GM21528 (cell line): ENCODE results near the gene CCDC9B.

Experiments
- ATAC-seq: cut with Tn5 transposase; IDR thresholded peaks from one replicate; pipeline ENCODE4 v1.9.1; 2021; ENCODE audit warnings: mild to moderate bottlenecking, moderate library complexity; ENCODE audit not compliant: unreplicated experiment, low FRiP score

The CCDC9B gene

GRCh38 chr15:40293905-40294895 lies 46.5 kb downstream of the CCDC9B start:
- ATAC-seq = no peak

GRCh38 chr15:40293006-40293405 lies 47.7 kb downstream of the CCDC9B start:
- no peak for ATAC-seq

DNA sequence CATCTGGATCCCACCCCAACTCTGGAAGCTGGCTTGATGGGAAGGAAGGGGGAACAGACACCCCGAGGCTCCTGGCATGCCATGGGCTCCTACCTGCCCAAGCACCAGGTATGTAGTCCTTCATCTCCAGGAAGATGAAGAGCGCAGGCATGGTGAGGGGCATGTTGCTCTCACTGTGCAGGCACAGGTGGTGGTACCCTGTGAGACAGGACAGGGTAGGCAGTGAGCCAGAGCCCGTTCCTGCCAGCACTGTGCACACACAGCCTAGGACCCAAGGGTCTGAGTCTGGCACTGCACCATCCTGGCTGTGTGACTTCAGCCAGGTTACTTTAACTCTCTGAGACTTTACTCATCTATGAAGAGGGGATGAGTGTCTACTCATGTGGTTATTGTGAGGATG lies 48.5 kb downstream of the CCDC9B start:
- ATAC-seq = no peak

DNA sequence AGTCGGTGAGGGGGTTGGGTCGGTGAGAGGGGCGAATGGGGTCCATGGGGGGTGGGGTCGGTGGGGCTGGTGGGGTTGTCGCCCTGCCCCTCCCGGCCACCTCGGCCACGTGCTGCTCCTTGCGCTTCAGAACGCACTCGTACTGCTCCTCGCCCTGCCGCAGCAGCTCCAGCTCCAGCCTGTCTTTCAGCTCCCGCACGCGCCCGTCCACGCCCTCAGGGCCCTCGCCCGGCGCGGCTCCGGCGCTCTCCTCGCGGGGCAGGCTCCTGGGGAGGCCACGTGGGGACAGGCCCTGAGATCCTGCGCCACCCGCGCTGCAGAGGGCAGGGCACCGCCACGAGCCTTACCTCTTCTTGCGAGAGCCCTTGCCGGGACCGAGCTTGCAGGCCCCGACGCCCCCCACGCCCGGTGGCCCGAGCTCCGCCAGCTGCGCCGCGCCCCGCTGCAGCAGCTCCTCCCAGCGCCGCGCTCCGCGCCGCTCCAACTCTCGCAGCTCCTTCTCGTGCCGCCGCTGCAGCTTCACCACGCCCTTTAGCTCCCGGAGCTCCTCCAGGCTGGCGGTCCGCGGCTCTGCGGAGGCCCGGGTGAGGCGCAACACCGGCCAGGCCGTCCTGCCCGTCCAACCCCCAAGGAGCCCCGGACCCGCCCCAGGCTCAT lies 49.7 kb downstream of the CCDC9B start:
- no peak for ATAC-seq

GRCh38 chr15:40290545-40290917 lies 50.2 kb downstream of the CCDC9B start:
- ATAC-seq = no peak

GRCh38 chr15:40289140-40289775 lies 51.5 kb downstream of the CCDC9B start:
- ATAC-seq = no peak

GRCh38 chr15:40287968-40288367 lies 52.8 kb downstream of the CCDC9B start:
- ATAC-seq = no peak

GRCh38 chr15:40287505-40287904 lies 53.2 kb downstream of the CCDC9B start:
- no peak for ATAC-seq

DNA sequence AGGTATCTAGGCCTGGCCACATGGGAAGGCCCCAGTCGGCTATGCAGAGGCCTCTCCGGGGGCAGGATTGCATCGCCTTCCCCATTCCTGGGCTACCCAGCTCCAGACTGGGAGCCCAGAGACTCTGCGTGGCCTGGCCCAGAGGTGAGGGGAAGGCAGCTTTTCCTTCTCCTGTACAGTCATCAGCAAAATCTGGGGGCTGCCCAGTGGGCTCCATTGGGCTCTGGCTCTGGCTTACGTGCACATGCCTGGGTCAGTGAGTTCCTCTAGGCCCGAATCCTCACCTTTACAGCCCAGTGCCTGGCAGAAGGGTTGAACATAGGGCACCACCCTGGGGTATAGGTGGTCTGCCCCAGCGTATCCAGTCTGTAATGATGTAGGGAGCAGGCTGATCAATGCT lies 53.9 kb downstream of the CCDC9B start:
- no peak for ATAC-seq

GRCh38 chr15:40286061-40286532 lies 54.6 kb downstream of the CCDC9B start:
- ATAC-seq = no peak

DNA sequence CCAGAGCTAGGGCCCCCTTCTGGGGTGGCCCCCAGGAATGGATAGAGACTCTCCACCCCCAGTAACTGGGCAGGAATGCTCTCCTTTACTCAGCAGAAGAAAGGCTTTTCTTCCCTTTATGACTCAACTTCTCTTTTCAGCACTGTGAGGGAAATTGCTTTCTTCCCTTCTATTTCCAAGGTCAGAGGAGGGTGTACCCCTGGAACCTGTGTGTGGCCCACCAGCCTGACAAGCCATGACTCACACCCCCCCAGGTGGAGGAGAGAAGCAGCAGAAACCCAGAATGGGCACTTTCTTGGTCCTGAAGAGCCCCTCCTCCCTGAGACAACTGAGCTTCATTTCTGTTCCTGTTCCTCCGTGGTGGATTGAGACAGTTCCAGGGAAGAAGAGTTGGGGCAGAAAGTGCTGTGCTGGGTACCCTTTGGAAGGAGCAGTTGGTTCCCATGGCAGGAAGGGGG lies 55.2 kb downstream of the CCDC9B start:
- no peak for ATAC-seq

DNA sequence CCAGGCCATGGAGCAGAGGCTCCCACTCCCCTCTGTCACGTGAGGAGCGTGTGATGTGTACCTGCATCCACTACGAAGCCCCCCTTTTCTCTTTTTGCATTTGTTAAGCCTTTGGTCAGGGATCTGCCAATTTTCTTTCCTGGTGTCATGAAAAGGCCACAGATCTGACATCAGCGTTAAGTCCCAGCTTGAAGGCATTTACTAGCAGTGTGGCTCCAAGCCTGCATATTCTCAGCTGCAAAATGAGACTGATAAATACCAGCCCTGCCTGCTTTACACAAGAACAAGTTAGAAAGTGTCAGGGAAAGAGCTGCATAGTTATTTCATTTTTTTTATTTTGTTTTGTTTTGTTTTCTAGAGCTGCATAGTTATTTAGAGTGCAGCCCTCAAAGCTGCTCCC lies 55.6 kb downstream of the CCDC9B start:
- ATAC-seq = no peak

- no peak for ATAC-seq
Observed at GRCh38 chr15:40283615-40284300, 57.0 kb downstream of the CCDC9B start.

DNA sequence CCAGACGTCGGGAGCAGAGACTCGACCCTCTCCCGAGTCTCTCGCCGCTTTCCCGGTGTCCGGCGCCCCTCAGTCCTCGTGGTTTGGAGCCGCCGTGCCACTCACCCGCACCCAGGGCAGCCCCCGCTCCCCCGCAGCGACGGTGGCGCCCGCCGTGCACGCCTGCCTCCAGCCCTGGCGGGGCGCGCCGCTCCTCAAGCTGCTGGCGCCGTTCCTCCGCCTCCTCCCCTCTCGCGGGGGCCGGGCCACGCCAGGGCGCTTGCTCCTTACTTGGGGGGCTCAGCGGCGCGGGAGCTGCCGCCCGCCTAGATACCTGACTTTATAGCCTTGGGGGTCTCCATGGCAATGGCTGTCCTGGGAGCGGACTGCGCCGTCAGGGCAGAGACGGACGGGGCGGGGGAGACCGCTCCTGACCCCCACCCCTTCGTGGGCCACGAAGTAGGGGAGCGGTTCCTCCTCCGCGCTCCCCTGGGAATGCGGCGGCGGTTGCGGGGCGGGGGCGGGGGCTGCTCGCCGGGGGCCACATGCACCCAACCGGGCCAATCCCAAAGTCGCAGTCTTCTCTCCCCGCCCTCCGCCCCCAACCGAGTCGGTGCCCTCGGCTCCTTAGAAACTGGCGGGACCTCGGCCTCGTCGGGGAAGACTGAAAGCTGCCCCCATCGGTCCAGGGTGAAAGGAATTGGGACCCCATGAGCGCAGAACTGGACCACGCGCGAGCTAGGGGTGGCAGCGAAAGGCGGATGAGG lies 57.7 kb downstream of the CCDC9B start, which contains the start of gene ANKRD63:
ANKRD63 (minus strand) TSS at position 196 of the 746 bp plus-strand sequence. CDS start 478 bp downstream, outside the sequence.
- ATAC-seq = no peak

DNA sequence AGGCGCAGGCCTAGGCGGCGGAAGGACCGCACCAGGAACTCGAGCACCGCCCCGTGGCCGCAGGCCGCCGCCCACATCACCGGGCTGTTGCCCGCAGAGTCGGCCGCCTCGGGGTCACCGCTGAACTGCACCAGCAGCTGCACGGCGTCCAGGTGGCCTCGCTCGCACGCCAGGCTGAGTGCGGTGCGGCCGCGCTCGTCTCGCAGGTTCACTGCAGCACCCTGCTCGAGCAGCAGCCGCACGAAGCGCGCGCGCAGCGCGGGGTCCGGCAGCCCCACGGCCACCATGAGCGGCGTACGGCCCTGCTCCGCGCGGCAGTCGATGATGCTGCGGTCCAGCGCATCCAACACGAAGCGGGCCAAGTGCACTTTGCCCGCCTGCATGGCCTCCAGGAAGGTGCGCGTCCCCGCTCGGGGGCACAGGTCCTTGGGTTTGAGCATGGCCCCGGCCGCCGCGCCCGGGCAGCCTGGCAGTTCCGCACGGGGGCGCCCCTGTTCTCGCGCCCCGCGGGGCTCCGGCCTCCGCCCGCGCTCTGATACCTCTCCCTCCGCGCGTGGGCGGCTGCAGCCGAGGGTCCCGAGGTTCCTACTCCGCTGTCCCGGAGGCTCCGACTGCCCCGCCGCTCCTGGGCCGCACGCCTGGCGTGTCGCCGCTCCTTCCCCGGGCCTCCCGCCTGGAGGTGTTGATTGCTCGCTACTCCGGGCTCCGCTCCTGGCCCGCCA lies 58.4 kb downstream of the CCDC9B start:
- ATAC-seq = no peak

- no peak for ATAC-seq
Observed at GRCh38 chr15:40281801-40282146, 59.0 kb downstream of the CCDC9B start.
